Upper lobe of right lung (tissue), 1 donor: ENCODE measurements around the gene BNC2. TPM values are rescaled to one million over a fixed set of nuclear protein-coding genes. Genes with fewer than 3 reads are reported as not detected.
A peak's percentile ranks its signal among the peaks of the same experiment; 100 is the strongest.

Source experiments
- ATAC-seq: fragments of 200-7000 bp; cut with Tn5 transposase; one replicate; pipeline ENCODE4 v1.9.1; 2020; ENCODE audit warnings: mild to moderate bottlenecking, moderate library complexity
- DNase-seq: peaks from one replicate; pipeline ENCODE4 v3.0.0-alpha.2; 2020
- H3K27ac ChIP-seq: fragments of 200-600 bp; one replicate; pipeline ENCODE4 v1.8.0; 2022
- H3K27me3 ChIP-seq: fragments of 200-600 bp; one replicate; pipeline ENCODE4 v1.8.0; 2022; ENCODE audit warnings: mild to moderate bottlenecking
- H3K36me3 ChIP-seq: fragments of 200-600 bp; one replicate; pipeline ENCODE4 v1.8.0; 2022
- H3K4me1 ChIP-seq: fragments of 200-600 bp; one replicate; pipeline ENCODE4 v1.8.0; 2022
- H3K4me3 ChIP-seq: fragments of 200-600 bp; one replicate; pipeline ENCODE4 v1.8.0; 2022; ENCODE audit warnings: mild to moderate bottlenecking
- H3K9me3 ChIP-seq: fragments of 200-600 bp; one replicate; pipeline ENCODE4 v1.8.0; 2022
- CTCF ChIP-seq: fragments of 200-600 bp; IDR thresholded peaks from one replicate; pipeline ENCODE4 v1.8.0; 2022; ENCODE audit warnings: antibody characterized with exemption
- intact Hi-C: fragments of 100-400 bp; cut with DNase I; formaldehyde crosslinking; loops from one replicate; pipeline ENCODE4 v1.11.0; 2022
- total RNA-seq: library from RNA; stranded (reverse); fragmentation: NEBNext Ultra II Directional; extraction: Animal tissue kit (Norgen Biotek cat#: 25700); gene quantifications from one replicate; pipeline ENCODE4 v1.2.1, GENCODE V29; 2021
- donor health status: DM: no; HTN: yes; CAD: no; lungs with severe emphysema.

Gene BNC2
- total RNA-seq, 1 donor from 2014 or later = 18.1 TPM

- Histone ChIP-seq H3K27ac (no peak overlapping the region), H3K27me3 (no peaks in the 10 kb centered on the region), H3K4me3 (no peak overlapping the region), H3K4me1 (peaks cover 21% of the 10 kb centered on the region), H3K9me3 (no peaks in the 10 kb centered on the region), H3K36me3 (no peaks in the 10 kb centered on the region)
- no peak for ATAC-seq
- intact Hi-C loops = no loop called here
- no peak for DNase-seq
- TF ChIP-seq CTCF = no peak
Measured at GRCh38 chr9:16524823-16525222, 345.6 kb downstream of the BNC2 start.

GRCh38 chr9:16524078-16524477 is 346.4 kb downstream of the BNC2 start:
- Histone ChIP-seq H3K27me3 (no peaks in the 10 kb centered on the region), H3K27ac (no peak overlapping the region), H3K9me3 (no peaks in the 10 kb centered on the region), H3K36me3 (no peaks in the 10 kb centered on the region), H3K4me1 (peaks cover 21% of the 10 kb centered on the region), H3K4me3 (no peak overlapping the region)
- intact Hi-C loops = no loop called here
- TF ChIP-seq CTCF = no peak
- DNase-seq (no peak), ATAC-seq (no peak)

- intact Hi-C loops = no loop called here
- no peak for DNase-seq
- Histone ChIP-seq H3K27ac (no peak overlapping the region), H3K4me1 (peaks cover 21% of the 10 kb centered on the region), H3K4me3 (no peak overlapping the region), H3K9me3 (no peaks in the 10 kb centered on the region), H3K36me3 (no peaks in the 10 kb centered on the region), H3K27me3 (no peaks in the 10 kb centered on the region)
- TF ChIP-seq CTCF = no peak
- ATAC-seq = peak; percentile 89
Measured at GRCh38 chr9:16521868-16522411, 348.5 kb downstream of the BNC2 start.

- DNase-seq = no peak
- Histone ChIP-seq H3K27ac (no peak overlapping the region), H3K9me3 (no peaks in the 10 kb centered on the region), H3K36me3 (no peaks in the 10 kb centered on the region), H3K4me1 (peaks cover 21% of the 10 kb centered on the region), H3K4me3 (no peak overlapping the region), H3K27me3 (no peaks in the 10 kb centered on the region)
- ATAC-seq = no peak
- intact Hi-C loops = no loop called here
- no peak for TF ChIP-seq CTCF
Measured at GRCh38 chr9:16519001-16519400, 351.5 kb downstream of the BNC2 start.

- Histone ChIP-seq H3K27ac (no peak overlapping the region), H3K4me3 (no peak overlapping the region), H3K27me3 (no peaks in the 10 kb centered on the region), H3K4me1 (peaks cover 10% of the 10 kb centered on the region), H3K36me3 (no peaks in the 10 kb centered on the region), H3K9me3 (no peaks in the 10 kb centered on the region)
- no peak for TF ChIP-seq CTCF
- intact Hi-C loops = no loop called here
- DNase-seq (no peak), ATAC-seq (no peak)
Measured at GRCh38 chr9:16516891-16517290, 353.6 kb downstream of the BNC2 start.

- Histone ChIP-seq H3K4me3 (no peak overlapping the region), H3K4me1 (peaks cover under 1% of the 10 kb centered on the region), H3K36me3 (no peaks in the 10 kb centered on the region), H3K27ac (no peak overlapping the region), H3K27me3 (no peaks in the 10 kb centered on the region), H3K9me3 (no peaks in the 10 kb centered on the region)
- intact Hi-C loops = no loop called here
- DNase-seq (no peak), ATAC-seq (no peak)
- no peak for TF ChIP-seq CTCF
Measured at GRCh38 chr9:16515879-16516301, 354.6 kb downstream of the BNC2 start.
